Measurements from ENCODE around the gene MYOM3. TPM values are rescaled to one million over a fixed set of nuclear protein-coding genes. Genes with fewer than 3 reads are reported as not detected.
A peak's percentile ranks its signal among the peaks of the same experiment; 100 is the strongest.

Gene MYOM3
- total and polyA plus RNA-seq, 2 experiments from 2014 or later, result 2.0 to 2.4 TPM

DNA sequence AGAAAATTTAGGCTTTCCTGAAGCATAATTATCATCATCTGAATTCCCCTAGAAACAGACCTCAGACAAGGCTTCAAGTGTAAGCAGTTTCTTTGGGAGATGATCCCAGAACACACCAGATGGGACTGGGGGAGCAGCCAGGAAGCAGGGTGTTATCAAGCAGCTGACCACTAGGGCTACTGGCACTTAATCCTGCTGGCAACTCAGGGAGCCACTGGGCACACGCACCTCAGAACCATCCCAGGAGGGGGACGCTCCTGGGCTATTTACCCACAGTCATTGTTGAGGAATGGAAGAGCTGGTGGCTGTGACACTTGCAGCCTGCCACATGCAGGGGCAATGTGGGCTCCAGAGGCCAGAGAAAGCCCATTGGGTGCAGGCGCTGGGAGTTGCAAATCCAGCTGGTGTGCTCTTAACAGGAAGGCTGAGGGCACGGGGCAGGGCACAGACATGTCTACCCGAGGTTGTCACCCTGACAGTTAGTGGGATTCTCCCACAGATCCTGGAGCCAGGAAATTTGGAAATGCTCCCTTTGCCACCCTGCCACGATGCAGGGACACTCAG lies 46.1 kb upstream of the MYOM3 start:
- no peaks in the 10 kb centered on the region for H3K4me1 ChIP-seq (ENCODE audit: insufficient read depth)
- TF ChIP-seq EZH2 (IDR thresholded peaks at IDR 0.05; ENCODE audit: borderline replicate concordance) (no peak), EZH2phosphoT487 (IDR thresholded peaks at IDR 0.05; ENCODE audit: low read depth, severe bottlenecking, unreplicated experiment) (no peak)
- TF ChIP-seq, protein P1, sequence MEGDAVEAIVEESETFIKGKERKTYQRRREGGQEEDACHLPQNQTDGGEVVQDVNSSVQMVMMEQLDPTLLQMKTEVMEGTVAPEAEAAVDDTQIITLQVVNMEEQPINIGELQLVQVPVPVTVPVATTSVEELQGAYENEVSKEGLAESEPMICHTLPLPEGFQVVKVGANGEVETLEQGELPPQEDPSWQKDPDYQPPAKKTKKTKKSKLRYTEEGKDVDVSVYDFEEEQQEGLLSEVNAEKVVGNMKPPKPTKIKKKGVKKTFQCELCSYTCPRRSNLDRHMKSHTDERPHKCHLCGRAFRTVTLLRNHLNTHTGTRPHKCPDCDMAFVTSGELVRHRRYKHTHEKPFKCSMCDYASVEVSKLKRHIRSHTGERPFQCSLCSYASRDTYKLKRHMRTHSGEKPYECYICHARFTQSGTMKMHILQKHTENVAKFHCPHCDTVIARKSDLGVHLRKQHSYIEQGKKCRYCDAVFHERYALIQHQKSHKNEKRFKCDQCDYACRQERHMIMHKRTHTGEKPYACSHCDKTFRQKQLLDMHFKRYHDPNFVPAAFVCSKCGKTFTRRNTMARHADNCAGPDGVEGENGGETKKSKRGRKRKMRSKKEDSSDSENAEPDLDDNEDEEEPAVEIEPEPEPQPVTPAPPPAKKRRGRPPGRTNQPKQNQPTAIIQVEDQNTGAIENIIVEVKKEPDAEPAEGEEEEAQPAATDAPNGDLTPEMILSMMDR (IDR thresholded peaks at IDR 0.05; ENCODE audit: poor library complexity), result no peak
- H3K4me2 ChIP-seq, result no peak overlapping the region
- H3K9me2 ChIP-seq (replicated peaks; ENCODE audit: insufficient read depth), result no peaks in the 10 kb centered on the region
- H3K9me3 ChIP-seq (ENCODE audit: low read depth), result no peaks in the 10 kb centered on the region
- no peak overlapping the region for H2AFZ ChIP-seq
- no peak overlapping the region for H3K27ac ChIP-seq
- H3K36me3 ChIP-seq (replicated peaks; ENCODE audit: insufficient read depth, low read depth), result no peaks in the 10 kb centered on the region
- no peak for DNase-seq (ENCODE audit: low spot score)
- H4K20me1 ChIP-seq (ENCODE audit: insufficient read depth, poor library complexity, severe bottlenecking), result no peaks in the 10 kb centered on the region
- no peaks in the 10 kb centered on the region for H3K79me2 ChIP-seq
- 93% methylated on average over 6 of the region's 6 CpGs for WGBS (ENCODE audit: low lambda C conversion rate, missing lambda C conversion rate)
- no peak overlapping the region for H3K4me3 ChIP-seq
- no peaks in the 10 kb centered on the region for H3K27me3 ChIP-seq

DNA sequence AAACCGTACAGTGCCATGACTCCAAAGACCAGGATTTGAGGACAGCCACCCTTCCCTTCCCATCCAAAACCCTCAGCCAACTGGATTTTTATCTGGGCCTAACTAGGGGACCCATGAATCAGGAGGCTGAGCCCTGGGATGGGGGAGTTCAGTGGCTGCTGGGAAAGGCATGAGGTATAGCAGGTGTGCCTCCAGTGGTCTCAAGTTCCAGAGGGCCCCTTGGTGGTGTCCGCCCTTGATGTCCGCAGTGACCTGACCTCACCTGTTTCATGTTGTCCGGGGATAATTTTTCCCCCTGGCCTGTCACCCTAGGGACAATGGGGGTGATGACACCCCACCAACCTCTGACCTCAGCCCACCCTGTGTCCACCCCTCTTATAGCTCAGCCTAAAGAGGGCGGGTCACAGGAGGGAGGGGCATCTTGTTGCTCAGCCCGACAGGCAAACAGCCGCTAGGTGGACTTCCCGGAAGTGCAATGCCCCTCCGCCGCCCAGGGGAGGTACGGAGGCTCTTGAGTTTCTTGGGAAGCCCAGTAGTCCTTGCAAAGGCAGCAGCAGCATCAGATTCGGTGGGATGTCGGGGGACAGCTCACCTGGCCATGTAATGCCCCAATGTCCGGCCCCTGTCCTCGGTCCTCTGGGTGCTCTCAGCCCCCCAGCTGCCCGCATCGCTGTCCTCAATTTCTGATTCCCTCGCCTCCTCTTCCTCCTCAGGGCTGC lies 44.8 kb upstream of the MYOM3 start:
- no peaks in the 10 kb centered on the region for H3K9me3 ChIP-seq (ENCODE audit: low read depth)
- no peaks in the 10 kb centered on the region for H3K27me3 ChIP-seq
- TF ChIP-seq EZH2phosphoT487 (IDR thresholded peaks at IDR 0.05; ENCODE audit: low read depth, severe bottlenecking, unreplicated experiment) (no peak), EZH2 (IDR thresholded peaks at IDR 0.05; ENCODE audit: borderline replicate concordance) (no peak)
- TF ChIP-seq, protein P1 (IDR thresholded peaks at IDR 0.05; ENCODE audit: poor library complexity), result no peak
- no peak for DNase-seq (ENCODE audit: low spot score)
- H3K4me2 ChIP-seq, result no peak overlapping the region
- no peaks in the 10 kb centered on the region for H4K20me1 ChIP-seq (ENCODE audit: insufficient read depth, poor library complexity, severe bottlenecking)
- no peak overlapping the region for H3K27ac ChIP-seq
- H3K4me3 ChIP-seq, result no peak overlapping the region
- whole genome bisulfite sequencing (ENCODE audit: low lambda C conversion rate, missing lambda C conversion rate), result 92% methylated on average over 18 of the region's 18 CpGs
- no peak overlapping the region for H2AFZ ChIP-seq
- H3K79me2 ChIP-seq, result no peaks in the 10 kb centered on the region
- H3K4me1 ChIP-seq (ENCODE audit: insufficient read depth), result no peaks in the 10 kb centered on the region
- no peaks in the 10 kb centered on the region for H3K9me2 ChIP-seq (replicated peaks; ENCODE audit: insufficient read depth)
- H3K36me3 ChIP-seq (replicated peaks; ENCODE audit: insufficient read depth, low read depth), result no peaks in the 10 kb centered on the region

DNA sequence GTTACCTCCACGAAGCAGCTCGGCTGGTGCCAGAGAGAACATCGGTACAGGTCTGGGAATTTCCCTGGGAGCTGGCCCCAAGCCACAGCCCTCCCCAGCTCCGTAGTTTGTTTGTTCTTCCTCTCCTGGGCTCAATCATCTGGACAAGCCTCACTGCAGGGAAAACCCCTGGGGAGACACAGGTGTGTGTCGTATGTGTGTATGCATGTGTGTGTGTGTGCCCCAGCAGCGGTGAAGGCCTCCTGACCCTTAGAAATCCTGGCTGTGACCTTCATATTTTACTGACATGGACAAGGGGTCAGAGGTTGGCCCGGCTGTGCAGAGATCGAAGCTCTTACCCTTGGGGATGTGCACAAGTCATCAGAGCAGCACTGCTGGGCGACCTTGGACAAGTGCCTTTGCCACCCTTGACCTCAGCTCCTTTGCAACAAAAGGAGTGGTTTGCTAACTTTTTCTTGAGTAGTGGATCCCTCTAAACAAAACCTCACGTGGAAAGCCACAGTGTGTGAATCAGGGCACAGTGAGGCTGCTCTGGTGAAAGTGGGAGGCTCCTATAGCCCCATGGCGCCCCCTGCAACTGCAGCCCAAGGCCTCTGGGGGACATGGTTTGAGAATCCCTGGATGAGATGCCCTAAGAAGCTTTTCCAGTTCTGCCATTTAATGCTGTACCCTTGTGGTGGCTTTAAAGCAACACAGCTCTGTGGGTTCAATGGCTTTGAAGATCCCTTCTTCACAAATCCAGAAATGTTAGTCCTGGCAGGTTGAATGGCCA lies 43.3 kb upstream of the MYOM3 start:
- no peak overlapping the region for H3K4me3 ChIP-seq
- H2AFZ ChIP-seq, result no peak overlapping the region
- no peak overlapping the region for H3K4me2 ChIP-seq
- no peaks in the 10 kb centered on the region for H3K9me3 ChIP-seq (ENCODE audit: low read depth)
- DNase-seq (ENCODE audit: low spot score), result peak; percentile 57
- peaks cover 8% of the 10 kb centered on the region for H3K4me1 ChIP-seq (ENCODE audit: insufficient read depth)
- H3K27ac ChIP-seq, result peak overlapping the region; percentile 33
- no peaks in the 10 kb centered on the region for H3K79me2 ChIP-seq
- H3K27me3 ChIP-seq, result no peaks in the 10 kb centered on the region
- H3K9me2 ChIP-seq (replicated peaks; ENCODE audit: insufficient read depth), result no peaks in the 10 kb centered on the region
- TF ChIP-seq EZH2phosphoT487 (IDR thresholded peaks at IDR 0.05; ENCODE audit: low read depth, severe bottlenecking, unreplicated experiment), result no peak
- no peak for TF ChIP-seq EZH2 (IDR thresholded peaks at IDR 0.05; ENCODE audit: borderline replicate concordance)
- TF ChIP-seq, protein P1 (IDR thresholded peaks at IDR 0.05; ENCODE audit: poor library complexity), result no peak
- H4K20me1 ChIP-seq (ENCODE audit: insufficient read depth, poor library complexity, severe bottlenecking), result no peaks in the 10 kb centered on the region
- no peaks in the 10 kb centered on the region for H3K36me3 ChIP-seq (replicated peaks; ENCODE audit: insufficient read depth, low read depth)
- WGBS (ENCODE audit: low lambda C conversion rate, missing lambda C conversion rate), result 64% methylated on average over 11 of the region's 11 CpGs
